Sigmoid colon (tissue), 7 donors: Measurements from ENCODE around the gene IAH1. TPM values are rescaled to one million over a fixed set of nuclear protein-coding genes. Genes with fewer than 3 reads are reported as not detected.
"Not testable (repeated sequence)": the region's sequence is repeated elsewhere in the genome, so short reads cannot be mapped to it uniquely, and the experiment has no call there.

ENCODE experiments used
- DNase-seq: peaks from one replicate; pipeline ENCODE4 v3.0.0-alpha.2; 2019
- H3K27ac ChIP-seq, 4 donors: fragments of 200-600 bp; sonication (generic); one replicate each; pipeline ENCODE4 v1.5.1; 2016 to 2019; ENCODE audit warnings: mild to moderate bottlenecking in 1 of 4
- H3K27me3 ChIP-seq, 3 donors: fragments of 200-600 bp; sonication (generic); one replicate each; pipeline ENCODE4 v1.5.1; 2019; ENCODE audit warnings: mild to moderate bottlenecking in 1 of 3
- H3K36me3 ChIP-seq, 4 donors: fragments of 200-600 bp; sonication (generic); one replicate each; pipeline ENCODE4 v1.5.1; 2016 to 2019
- H3K4me1 ChIP-seq, 4 donors: fragments of 200-600 bp; sonication (generic); one replicate each; pipeline ENCODE4 v1.5.1; 2017 to 2019
- H3K4me3 ChIP-seq, 4 donors: fragments of 200-600 bp; sonication (generic); one replicate each; pipeline ENCODE4 v1.5.1; 2017 to 2019; ENCODE audit warnings: mild to moderate bottlenecking in 2 of 4, moderate library complexity in 1 of 4
- H3K9me3 ChIP-seq, 4 donors: fragments of 200-600 bp in 3 of 4; sonication (generic) in 3 of 4; one replicate each; pipeline versions ENCODE4 v1.5.1 to v1.6.1; 2013 to 2019
- CTCF ChIP-seq, 4 experiments: fragments of 450-650 bp in 3 of 4; fragments of 200-600 bp in 1 of 4; IDR thresholded peaks; one replicate each; pipeline ENCODE4 v1.5.1; 2016 to 2019; ENCODE audit warnings: antibody characterized with exemption in 4 of 4, mild to moderate bottlenecking in 3 of 4, moderate library complexity in 2 of 4
- EP300 ChIP-seq, 4 donors: sonication (generic); formaldehyde crosslinking; IDR thresholded peaks; one replicate each; pipeline ENCODE4 v1.6.1; 2017; ENCODE audit warnings: antibody characterized with exemption in 4 of 4
- POLR2A ChIP-seq, 2 donors: fragments of 450-650 bp; IDR thresholded peaks; one replicate each; pipeline ENCODE4 v1.6.1; 2016; ENCODE audit warnings: antibody characterized with exemption in 2 of 2, mild to moderate bottlenecking in 2 of 2, moderate library complexity in 2 of 2
- POLR2AphosphoS5 ChIP-seq, 4 donors: sonication (generic); formaldehyde crosslinking; IDR thresholded peaks; one replicate each; pipeline ENCODE4 v1.6.1; 2017; ENCODE audit warnings: antibody characterized with exemption in 4 of 4
- WGBS, 2 donors: extraction: QIAGEN DNeasy Blood & Tissue Kit; methylation state at CpG; one replicate each; pipeline ENCODE4 v1.1.7; 2013; 5-methylcytosine and 5-hydroxymethylcytosine counted together
- intact Hi-C: fragments of 100-400 bp; cut with DNase I; formaldehyde crosslinking; loops from one replicate; pipeline ENCODE4 v1.15.1; 2023
- polyA plus RNA-seq, 3 donors: library from polyadenylated mRNA; stranded (reverse); fragments of 200-250 nt; gene quantifications; one replicate each; pipeline ENCODE4 v1.2.3, GENCODE V29; 2013
- total RNA-seq, 4 donors: library from RNA; depleted of rRNA; stranded (reverse); fragments of >200 nt; gene quantifications; one replicate each; pipeline ENCODE4 v1.1.0, GENCODE V29; 2016
- donor health status: healthy with polysubstance abuse.
- donor health status: Bipolar disorder and iron deficiency.
- donor health status: healthy.

IAH1 gene
- total and polyA plus RNA-seq, 7 donors: 46.3 to 94.9 (median 73.8) TPM

GRCh38 chr2:9493478-9493877, 19.1 kb downstream of the IAH1 start:
- Histone ChIP-seq H3K36me3 (peaks cover 11 to 89% (median 66%) of the 10 kb centered on the region in 4 donors), H3K27me3 (no peaks in the 10 kb centered on the region), H3K9me3 (no peaks in the 10 kb centered on the region), H3K27ac (no peak overlapping the region), H3K4me3 (no peak overlapping the region), H3K4me1 (peaks cover 0 to 8% (median 6%) of the 10 kb centered on the region in 4 donors)
- WGBS, 2 donors: 80 to 85% methylated on average over 3 of the region's 3 CpGs
- TF ChIP-seq EP300 (IDR thresholded peaks at IDR 0.05) (no peak), CTCF (IDR thresholded peaks at IDR 0.05) (no peak), POLR2A (IDR thresholded peaks at IDR 0.05) (no peak), POLR2AphosphoS5 (IDR thresholded peaks at IDR 0.05) (no peak)
- no peak for DNase-seq
- intact Hi-C loops: no loop called here

GRCh38 chr2:9494081-9494480, 19.7 kb downstream of the IAH1 start:
- peaks cover 9 to 83% (median 63%) of the 10 kb centered on the region in 4 donors for H3K36me3 ChIP-seq
- 90 to 97% methylated on average over 1 of the region's 1 CpG for WGBS, 2 donors

GRCh38 chr2:9497017-9497416, 22.7 kb downstream of the IAH1 start:
- peaks cover 0 to 66% (median 42%) of the 10 kb centered on the region in 4 donors for H3K36me3 ChIP-seq

More at GRCh38 chr2:9494081-9494480, 19.7 kb downstream of the IAH1 start:
- TF ChIP-seq CTCF (IDR thresholded peaks at IDR 0.05) (no peak), EP300 (IDR thresholded peaks at IDR 0.05) (no peak), POLR2A (IDR thresholded peaks at IDR 0.05) (no peak), POLR2AphosphoS5 (IDR thresholded peaks at IDR 0.05) (no peak)
- no peak for DNase-seq
- peaks cover 0 to 12% (median 9%) of the 10 kb centered on the region in 4 donors for H3K4me1 ChIP-seq
- H3K27ac ChIP-seq: no peak overlapping the region
- intact Hi-C loops: no loop called here
- no peaks in the 10 kb centered on the region for H3K27me3 ChIP-seq
- no peak overlapping the region for H3K4me3 ChIP-seq
- H3K9me3 ChIP-seq: no peaks in the 10 kb centered on the region

GRCh38 chr2:9498210-9498609, 23.9 kb downstream of the IAH1 start:
- Histone ChIP-seq H3K27ac (peak overlapping the region in 1 of 4 donors; percentile 5), H3K4me3 (no peak overlapping the region), H3K36me3 (peaks cover 0 to 64% (median 36%) of the 10 kb centered on the region in 4 donors), H3K4me1 (peaks cover 0 to 12% (median 9%) of the 10 kb centered on the region in 4 donors), H3K9me3 (no peaks in the 10 kb centered on the region), H3K27me3 (no peaks in the 10 kb centered on the region)
- DNase-seq: no peak
- no peak for TF ChIP-seq CTCF (IDR thresholded peaks at IDR 0.05)
- TF ChIP-seq EP300 (IDR thresholded peaks at IDR 0.05): no peak
- 78 to 90% methylated on average over 1 of the region's 1 CpG for WGBS, 2 donors
- intact Hi-C loops: no loop called here

More at GRCh38 chr2:9497017-9497416, 22.7 kb downstream of the IAH1 start:
- Histone ChIP-seq H3K27me3 (no peaks in the 10 kb centered on the region), H3K4me1 (peaks cover 0 to 12% (median 9%) of the 10 kb centered on the region in 4 donors), H3K27ac (no peak overlapping the region), H3K4me3 (no peak overlapping the region), H3K9me3 (no peaks in the 10 kb centered on the region)
- intact Hi-C loops: no loop called here
- no peak for DNase-seq
- WGBS, 2 donors: 46 to 82% methylated on average over 4 of the region's 4 CpGs
- TF ChIP-seq POLR2AphosphoS5 (IDR thresholded peaks at IDR 0.05) (no peak), EP300 (IDR thresholded peaks at IDR 0.05) (no peak), CTCF (IDR thresholded peaks at IDR 0.05) (no peak), POLR2A (IDR thresholded peaks at IDR 0.05) (no peak)

- H3K4me3 ChIP-seq: no peak overlapping the region
- H3K4me1 ChIP-seq: no peaks in the 10 kb centered on the region
- no peaks in the 10 kb centered on the region for H3K9me3 ChIP-seq
- H3K27ac ChIP-seq: no peak overlapping the region
- no peaks in the 10 kb centered on the region for H3K27me3 ChIP-seq
- H3K36me3 ChIP-seq: peaks cover 0 to 69% (median 8%) of the 10 kb centered on the region in 4 donors
- WGBS, 2 donors: 38 to 47% methylated on average over 1 of the region's 1 CpG
- intact Hi-C loops: no loop called here
- TF ChIP-seq POLR2A (IDR thresholded peaks at IDR 0.05): no peak
- TF ChIP-seq EP300 (IDR thresholded peaks at IDR 0.05): no peak
- TF ChIP-seq CTCF (IDR thresholded peaks at IDR 0.05): no peak
- TF ChIP-seq POLR2AphosphoS5 (IDR thresholded peaks at IDR 0.05): no peak
- DNase-seq: no peak
Observed at GRCh38 chr2:9508931-9509330, 34.6 kb downstream of the IAH1 start.

- H3K4me3 ChIP-seq, DNase-seq, H3K27me3 ChIP-seq, H3K9me3 ChIP-seq, intact Hi-C loops, H3K4me1 ChIP-seq, H3K27ac ChIP-seq: not testable (repeated sequence)
- H3K36me3 ChIP-seq: peaks cover 0 to 65% (median 2%) of the 10 kb centered on the region in 4 donors
- WGBS, 2 donors: 98 to 99% methylated on average over 3 of the region's 3 CpGs
Observed at GRCh38 chr2:9513946-9514345, 39.6 kb downstream of the IAH1 start.
